Psoas muscle (tissue), 8 donors: ENCODE results near the gene SPC25. TPM values are rescaled to one million over a fixed set of nuclear protein-coding genes. Genes with fewer than 3 reads are reported as not detected.

Experiments used
- ATAC-seq, 4 donors: fragments of 200-7000 bp; cut with Tn5 transposase; one replicate each; pipeline ENCODE4 v1.9.1; 2020; ENCODE audit warnings: moderate library complexity in 3 of 4, mild to moderate bottlenecking in 2 of 4
- DNase-seq, 2 donors: peaks; one replicate each; pipeline ENCODE4 v3.0.0-alpha.2; 2020
- H3K27ac ChIP-seq: fragments of 200-600 bp; one replicate; pipeline ENCODE4 v1.8.0; 2022
- H3K27me3 ChIP-seq, 3 donors: fragments of 200-600 bp in 1 of 3; one replicate each; pipeline versions ENCODE4 v1.6.1 to v1.8.0; 2013 to 2022; ENCODE audit warnings: low read length in 2 of 3, mild to moderate bottlenecking in 2 of 3, moderate library complexity in 1 of 3; ENCODE audit not compliant: insufficient read depth in 3 of 3
- H3K36me3 ChIP-seq, 2 donors: fragments of 200-600 bp in 1 of 2; one replicate each; pipeline versions ENCODE4 v1.6.1 to v1.8.0; 2013 to 2022; ENCODE audit warnings: low read depth in 1 of 2, mild to moderate bottlenecking in 1 of 2, moderate library complexity in 1 of 2; ENCODE audit not compliant: insufficient read depth in 1 of 2
- H3K4me1 ChIP-seq: fragments of 200-600 bp; one replicate; pipeline ENCODE4 v1.8.0; 2022
- H3K4me3 ChIP-seq: fragments of 200-600 bp; one replicate; pipeline ENCODE4 v1.8.0; 2022; ENCODE audit warnings: mild to moderate bottlenecking
- H3K9me3 ChIP-seq: fragments of 200-600 bp; one replicate; pipeline ENCODE4 v1.8.0; 2022
- WGBS, 3 donors: extraction: QIAGEN DNeasy Blood & Tissue Kit; methylation state at CpG; one replicate each; pipeline versions ENCODE4 v1.1.6 to v1.1.7; 2013; 5-methylcytosine and 5-hydroxymethylcytosine counted together
- intact Hi-C, 2 donors: fragments of 100-400 bp; cut with DNase I; formaldehyde crosslinking; loops; one replicate each; pipeline versions ENCODE4 v1.11.0 to v1.14.2; 2022
- polyA plus RNA-seq, 3 donors: library from polyadenylated mRNA; stranded (reverse); fragments of 200-250 nt; gene quantifications; one replicate each; pipeline ENCODE4 v1.2.3, GENCODE V29; 2013
- total RNA-seq, 4 donors: library from RNA; stranded (reverse); fragmentation: NEBNext Ultra II Directional in 2 of 4; extraction: Animal tissue kit (Norgen Biotek cat#: 25700) in 2 of 4; gene quantifications; one replicate each; pipeline versions ENCODE4 v1.2.1 to v1.2.4, GENCODE V29; 2021 to 2023
- TF ChIP-seq, protein P1 (sequence below): fragments of 200-600 bp; IDR thresholded peaks from one replicate; pipeline ENCODE4 v1.8.0; 2022; ENCODE audit warnings: antibody characterized with exemption
- donor health status: healthy with polysubstance abuse.
- donor health status: DM: no; HTN: no; CAD: no; lungs with moderate emphysema.
- donor health status: Bipolar disorder and iron deficiency.
- donor health status: healthy.
- donor health status: DM: yes; HTN: yes; CAD: no.
- donor health status: DM: no; HTN: no; CAD: no.
- donor health status: DM: no; HTN: no; CAD: no.
- donor health status: DM: yes; HTN: yes; CAD: no.

Gene SPC25
- total and polyA plus RNA-seq, 7 donors: 0.18 to 0.29 (median 0.20) TPM; not detected in 3

DNA sequence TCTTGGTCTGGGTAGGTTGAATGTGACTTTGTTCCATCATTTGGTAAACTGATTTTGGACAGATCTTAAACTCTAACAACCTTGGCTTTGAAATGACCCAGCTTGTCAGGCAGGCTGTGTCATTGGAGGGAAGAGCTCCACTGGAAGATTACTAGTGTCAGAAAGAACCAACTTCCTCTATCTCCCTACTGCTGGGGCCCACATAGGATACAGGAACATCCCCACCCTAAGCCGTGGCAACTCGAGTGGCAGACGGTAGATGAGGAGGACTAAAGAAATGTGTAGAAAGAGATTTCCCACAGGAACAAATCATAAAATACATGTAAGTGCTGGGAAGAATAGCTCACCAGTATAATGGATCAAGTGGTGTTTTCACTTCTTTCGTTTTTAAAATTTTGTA lies 6.6 kb upstream of the SPC25 start:
- DNase-seq: no peak

DNA sequence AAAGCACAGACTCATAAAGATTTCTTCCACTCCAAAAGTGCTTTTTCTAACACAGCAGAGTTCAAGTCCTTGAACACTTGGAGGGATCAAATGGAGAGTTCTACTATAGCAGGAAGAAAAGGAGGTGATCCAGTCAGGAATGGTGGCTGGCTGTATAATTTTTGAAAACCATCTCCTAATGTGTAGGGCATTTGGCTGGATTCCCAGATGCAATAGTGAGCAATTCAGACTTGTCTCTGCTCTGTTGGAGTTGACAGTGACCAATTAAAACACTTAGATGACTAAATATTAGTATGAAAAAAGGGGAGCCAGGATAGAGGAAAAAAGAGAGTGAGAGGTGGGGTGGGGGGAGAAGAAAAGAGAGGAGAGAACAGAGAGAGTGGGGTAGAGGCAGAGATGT lies 5.5 kb upstream of the SPC25 start:
- no peak for DNase-seq
- intact Hi-C loops: no loop called here
- Histone ChIP-seq H3K27ac (no peak overlapping the region), H3K4me1 (no peaks in the 10 kb centered on the region), H3K36me3 (no peaks in the 10 kb centered on the region), H3K4me3 (no peak overlapping the region), H3K27me3 (no peaks in the 10 kb centered on the region), H3K9me3 (no peaks in the 10 kb centered on the region)
- no peak for ATAC-seq
- TF ChIP-seq, protein P1, sequence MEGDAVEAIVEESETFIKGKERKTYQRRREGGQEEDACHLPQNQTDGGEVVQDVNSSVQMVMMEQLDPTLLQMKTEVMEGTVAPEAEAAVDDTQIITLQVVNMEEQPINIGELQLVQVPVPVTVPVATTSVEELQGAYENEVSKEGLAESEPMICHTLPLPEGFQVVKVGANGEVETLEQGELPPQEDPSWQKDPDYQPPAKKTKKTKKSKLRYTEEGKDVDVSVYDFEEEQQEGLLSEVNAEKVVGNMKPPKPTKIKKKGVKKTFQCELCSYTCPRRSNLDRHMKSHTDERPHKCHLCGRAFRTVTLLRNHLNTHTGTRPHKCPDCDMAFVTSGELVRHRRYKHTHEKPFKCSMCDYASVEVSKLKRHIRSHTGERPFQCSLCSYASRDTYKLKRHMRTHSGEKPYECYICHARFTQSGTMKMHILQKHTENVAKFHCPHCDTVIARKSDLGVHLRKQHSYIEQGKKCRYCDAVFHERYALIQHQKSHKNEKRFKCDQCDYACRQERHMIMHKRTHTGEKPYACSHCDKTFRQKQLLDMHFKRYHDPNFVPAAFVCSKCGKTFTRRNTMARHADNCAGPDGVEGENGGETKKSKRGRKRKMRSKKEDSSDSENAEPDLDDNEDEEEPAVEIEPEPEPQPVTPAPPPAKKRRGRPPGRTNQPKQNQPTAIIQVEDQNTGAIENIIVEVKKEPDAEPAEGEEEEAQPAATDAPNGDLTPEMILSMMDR: no peak

More for the DNA sequence above, 6.6 kb upstream of the SPC25 start:
- no peaks in the 10 kb centered on the region for H3K27me3 ChIP-seq
- 63 to 68% (median 65%) methylated on average over 4 of the region's 4 CpGs for WGBS, 3 donors
- H3K36me3 ChIP-seq: no peaks in the 10 kb centered on the region
- no peaks in the 10 kb centered on the region for H3K9me3 ChIP-seq
- ATAC-seq: no peak
- H3K4me1 ChIP-seq: no peaks in the 10 kb centered on the region
- intact Hi-C loops: no loop called here
- H3K27ac ChIP-seq: no peak overlapping the region
- H3K4me3 ChIP-seq: no peak overlapping the region
- TF ChIP-seq, protein P1: no peak

DNA sequence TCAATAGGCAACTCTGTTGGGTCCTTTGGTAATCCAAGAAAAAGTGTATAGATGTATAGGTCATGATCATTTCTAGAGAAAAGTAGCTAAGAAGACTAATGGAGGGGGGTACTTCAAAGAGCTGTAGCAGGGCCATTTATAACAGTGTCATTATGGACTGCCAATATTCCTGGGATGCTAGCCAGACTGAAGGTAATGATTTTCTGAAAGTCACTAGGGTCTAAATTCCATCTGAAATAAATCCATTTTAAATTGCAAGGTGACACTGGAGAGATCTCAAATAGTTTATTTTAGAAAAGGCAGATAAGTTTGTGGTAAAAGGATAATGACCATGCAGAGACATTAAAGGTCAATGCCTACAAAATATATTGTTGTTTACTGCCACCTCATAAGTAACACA lies 4.5 kb upstream of the SPC25 start:
- TF ChIP-seq, protein P1: no peak
- no peaks in the 10 kb centered on the region for H3K9me3 ChIP-seq
- no peak for ATAC-seq

DNA sequence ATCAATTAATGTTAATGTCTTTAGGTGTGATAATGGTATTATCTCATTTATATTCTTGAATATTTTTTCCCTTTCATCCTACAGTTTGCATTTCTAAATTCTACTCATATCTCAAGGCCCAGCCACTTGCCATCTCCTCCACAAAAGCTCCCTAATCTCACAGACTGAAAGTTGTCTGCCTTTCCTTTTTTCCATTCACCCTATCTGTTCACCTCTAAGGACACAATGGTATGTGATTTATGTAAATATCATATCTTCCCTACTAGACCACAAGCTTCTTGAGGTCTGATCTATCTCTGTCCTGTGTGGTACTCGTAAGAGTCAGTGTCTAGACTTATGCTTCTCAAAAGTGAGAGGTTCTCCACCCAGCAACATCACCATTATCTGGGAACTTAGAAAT lies 3.9 kb upstream of the SPC25 start:
- intact Hi-C loops: no loop called here
- TF ChIP-seq, protein P1: no peak
- Histone ChIP-seq H3K27ac (no peak overlapping the region), H3K27me3 (no peaks in the 10 kb centered on the region), H3K4me3 (no peak overlapping the region), H3K36me3 (no peaks in the 10 kb centered on the region), H3K9me3 (no peaks in the 10 kb centered on the region), H3K4me1 (no peaks in the 10 kb centered on the region)
- no peak for DNase-seq
- 94 to 97% (median 95%) methylated on average over 1 of the region's 1 CpG for WGBS, 3 donors
- ATAC-seq: no peak

More for the DNA sequence above, 4.5 kb upstream of the SPC25 start:
- intact Hi-C loops: no loop called here
- no peaks in the 10 kb centered on the region for H3K36me3 ChIP-seq
- H3K4me3 ChIP-seq: no peak overlapping the region
- no peaks in the 10 kb centered on the region for H3K27me3 ChIP-seq
- H3K4me1 ChIP-seq: no peaks in the 10 kb centered on the region
- no peak for DNase-seq
- H3K27ac ChIP-seq: no peak overlapping the region

DNA sequence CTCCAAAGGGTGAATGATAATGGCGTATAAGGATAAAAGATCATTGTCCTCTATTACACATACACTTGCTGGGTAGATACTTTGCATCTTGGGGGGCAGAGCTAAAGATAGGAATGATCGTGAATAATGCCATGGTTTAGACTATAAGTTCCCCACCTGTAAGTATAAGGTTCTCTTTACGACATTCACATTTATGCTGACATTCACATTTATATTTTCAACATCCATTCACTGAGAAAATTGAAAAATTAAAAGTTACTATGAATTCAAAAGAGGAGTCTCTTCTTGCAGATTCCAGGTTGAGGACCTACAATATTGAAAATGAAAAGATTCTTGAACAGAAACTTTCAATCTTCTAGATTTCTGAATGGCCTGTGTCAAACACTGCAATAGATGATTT lies 2.1 kb upstream of the SPC25 start:
- Histone ChIP-seq H3K36me3 (no peaks in the 10 kb centered on the region), H3K4me1 (no peaks in the 10 kb centered on the region), H3K4me3 (no peak overlapping the region), H3K27ac (no peak overlapping the region), H3K27me3 (no peaks in the 10 kb centered on the region), H3K9me3 (no peaks in the 10 kb centered on the region)
- no peak for ATAC-seq
- intact Hi-C loops: no loop called here
- TF ChIP-seq, protein P1: no peak
- WGBS, 3 donors: 84 to 87% (median 85%) methylated on average over 3 of the region's 3 CpGs
- no peak for DNase-seq
